Measurements from ENCODE around the gene SYNJ2. TPM values are rescaled to one million over a fixed set of nuclear protein-coding genes. Genes with fewer than 3 reads are reported as not detected.

Gene SYNJ2
- polyA plus RNA-seq, 2 donors = 5.7 to 8.1 TPM

- peaks cover 4 to 14% of the 10 kb centered on the region in 2 donors for H3K4me1 ChIP-seq (ENCODE audit: control insufficient read depth in 2 of 2, insufficient read depth in 2 of 2, low read length in 1 of 2)
- no peaks in the 10 kb centered on the region for H3K9me3 ChIP-seq (ENCODE audit: control insufficient read depth in 2 of 2, insufficient read depth in 1 of 2, low read depth in 1 of 2, low read length in 1 of 2)
- H3K27me3 ChIP-seq (ENCODE audit: control insufficient read depth in 1 of 2, insufficient read depth in 2 of 2, low read length in 2 of 2) = no peaks in the 10 kb centered on the region
- no peak overlapping the region for H3K4me3 ChIP-seq (ENCODE audit: low read depth in 1 of 2, low read length in 2 of 2)
- H3K27ac ChIP-seq (ENCODE audit: low read depth in 2 of 2, low read length in 1 of 2) = no peak overlapping the region
- H3K36me3 ChIP-seq (ENCODE audit: control insufficient read depth in 2 of 2, insufficient read depth in 2 of 2, low read length in 1 of 2) = no peaks in the 10 kb centered on the region
- WGBS, 2 donors = 91 to 94% methylated on average over 15 of the region's 15 CpGs
Observed at GRCh38 chr6:157996918-157997702, 15.4 kb downstream of the SYNJ2 start.

DNA sequence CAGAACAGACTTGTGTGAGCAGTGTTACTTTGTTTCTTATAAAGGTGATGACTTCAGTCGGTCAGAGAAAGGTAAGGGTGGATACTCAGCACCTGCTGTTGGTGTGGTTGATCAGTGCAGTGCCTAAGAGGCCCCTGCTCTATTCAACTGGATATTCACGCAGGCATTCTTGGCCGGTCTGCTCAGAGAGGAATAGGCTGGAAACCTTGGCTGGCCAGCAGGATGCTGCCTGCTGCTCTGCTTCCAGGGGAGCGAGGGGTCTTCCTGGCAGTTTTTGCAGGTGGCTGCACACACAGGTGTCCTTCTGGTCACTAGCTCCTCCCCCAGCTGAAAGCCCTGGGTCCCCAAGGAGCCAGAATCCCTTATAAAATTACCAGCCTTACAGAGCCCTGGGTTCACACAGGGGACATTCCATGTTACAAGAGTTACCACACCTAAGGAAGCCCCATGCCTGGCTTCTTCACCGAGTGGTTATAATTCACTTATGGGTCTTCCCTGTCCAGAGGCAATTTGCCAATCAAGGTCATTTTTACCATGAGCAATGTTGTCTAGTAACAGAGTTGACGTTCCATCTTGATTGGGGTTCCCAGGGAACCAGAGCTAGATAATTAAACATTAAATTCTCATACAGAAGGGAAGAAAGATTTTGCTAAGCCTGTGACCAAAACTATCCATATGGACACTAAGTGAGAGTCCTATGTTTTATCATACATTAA is 16.4 kb downstream of the SYNJ2 start:
- H3K27me3 ChIP-seq (ENCODE audit: control insufficient read depth in 1 of 2, insufficient read depth in 2 of 2, low read length in 2 of 2) = no peaks in the 10 kb centered on the region
- no peak overlapping the region for H3K4me3 ChIP-seq (ENCODE audit: low read depth in 1 of 2, low read length in 2 of 2)
- H3K9me3 ChIP-seq (ENCODE audit: control insufficient read depth in 2 of 2, insufficient read depth in 1 of 2, low read depth in 1 of 2, low read length in 1 of 2) = no peaks in the 10 kb centered on the region
- peaks cover 4 to 21% of the 10 kb centered on the region in 2 donors for H3K4me1 ChIP-seq (ENCODE audit: control insufficient read depth in 2 of 2, insufficient read depth in 2 of 2, low read length in 1 of 2)
- H3K27ac ChIP-seq (ENCODE audit: low read depth in 2 of 2, low read length in 1 of 2) = no peak overlapping the region
- 86 to 89% methylated on average over 6 of the region's 6 CpGs for WGBS, 2 donors
- no peaks in the 10 kb centered on the region for H3K36me3 ChIP-seq (ENCODE audit: control insufficient read depth in 2 of 2, insufficient read depth in 2 of 2, low read length in 1 of 2)

- Histone ChIP-seq H3K27me3 (ENCODE audit: control insufficient read depth in 1 of 2, insufficient read depth in 2 of 2, low read length in 2 of 2) (no peaks in the 10 kb centered on the region), H3K27ac (ENCODE audit: low read depth in 2 of 2, low read length in 1 of 2) (no peak overlapping the region), H3K4me3 (ENCODE audit: low read depth in 1 of 2, low read length in 2 of 2) (no peak overlapping the region), H3K36me3 (ENCODE audit: control insufficient read depth in 2 of 2, insufficient read depth in 2 of 2, low read length in 1 of 2) (no peaks in the 10 kb centered on the region), H3K4me1 (ENCODE audit: control insufficient read depth in 2 of 2, insufficient read depth in 2 of 2, low read length in 1 of 2) (peaks cover 8 to 26% of the 10 kb centered on the region in 2 donors), H3K9me3 (ENCODE audit: control insufficient read depth in 2 of 2, insufficient read depth in 1 of 2, low read depth in 1 of 2, low read length in 1 of 2) (no peaks in the 10 kb centered on the region)
- 89 to 90% methylated on average over 7 of the region's 7 CpGs for WGBS, 2 donors
Observed at GRCh38 chr6:157998707-157999167, 17.1 kb downstream of the SYNJ2 start.

DNA sequence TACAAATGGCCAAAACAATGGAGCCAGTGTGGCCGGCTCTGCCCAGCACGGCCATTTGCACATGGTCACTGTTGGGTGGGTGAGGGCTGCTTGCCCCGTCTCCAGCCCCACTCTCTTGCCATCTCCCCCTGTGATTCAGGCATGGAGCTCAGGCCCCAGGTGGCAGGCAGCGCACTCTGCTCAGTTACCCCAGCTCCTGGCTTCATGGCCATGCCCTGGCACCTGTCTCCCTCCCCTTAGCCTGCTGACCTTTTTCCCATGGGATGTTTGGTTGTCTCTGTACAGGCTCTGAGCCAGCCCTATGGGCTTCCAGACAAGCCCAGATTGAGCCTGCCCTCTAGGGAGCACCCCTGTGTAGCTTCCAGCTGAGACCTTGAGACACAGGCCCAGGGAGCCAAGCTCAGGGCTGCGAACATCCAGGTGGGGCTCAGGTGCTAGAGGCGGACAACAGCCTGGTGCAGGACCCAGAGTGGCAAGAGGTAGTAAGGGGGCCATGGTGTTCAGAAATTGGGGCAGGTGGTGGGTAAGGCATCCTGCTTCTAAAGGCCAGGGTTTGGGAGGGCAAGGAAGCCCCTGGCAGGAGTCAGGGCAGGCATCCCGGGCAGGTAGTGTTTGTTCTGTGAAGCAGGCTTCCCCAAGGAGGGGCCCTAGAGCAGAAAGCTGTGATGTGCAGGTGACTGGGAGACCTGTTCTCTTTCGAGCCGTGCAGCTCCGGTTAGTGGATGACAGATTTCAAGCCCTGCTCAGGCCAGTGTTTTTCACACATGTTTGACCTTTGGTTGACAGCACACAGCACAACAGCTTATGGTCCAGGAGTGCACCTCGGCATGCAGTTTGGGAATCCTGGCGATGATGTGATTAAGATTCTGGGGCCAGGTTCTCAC is 17.7 kb downstream of the SYNJ2 start:
- no peaks in the 10 kb centered on the region for H3K9me3 ChIP-seq (ENCODE audit: control insufficient read depth in 2 of 2, insufficient read depth in 1 of 2, low read depth in 1 of 2, low read length in 1 of 2)
- no peaks in the 10 kb centered on the region for H3K27me3 ChIP-seq (ENCODE audit: control insufficient read depth in 1 of 2, insufficient read depth in 2 of 2, low read length in 2 of 2)
- no peaks in the 10 kb centered on the region for H3K36me3 ChIP-seq (ENCODE audit: control insufficient read depth in 2 of 2, insufficient read depth in 2 of 2, low read length in 1 of 2)
- WGBS, 2 donors = 71 to 89% methylated on average over 12 of the region's 12 CpGs
- no peak overlapping the region for H3K4me3 ChIP-seq (ENCODE audit: low read depth in 1 of 2, low read length in 2 of 2)
- H3K27ac ChIP-seq (ENCODE audit: low read depth in 2 of 2, low read length in 1 of 2) = no peak overlapping the region
- H3K4me1 ChIP-seq (ENCODE audit: control insufficient read depth in 2 of 2, insufficient read depth in 2 of 2, low read length in 1 of 2) = peaks cover 9 to 30% of the 10 kb centered on the region in 2 donors

GRCh38 chr6:158000530-158001307 is 19.1 kb downstream of the SYNJ2 start:
- Histone ChIP-seq H3K9me3 (ENCODE audit: control insufficient read depth in 2 of 2, insufficient read depth in 1 of 2, low read depth in 1 of 2, low read length in 1 of 2) (no peaks in the 10 kb centered on the region), H3K27me3 (ENCODE audit: control insufficient read depth in 1 of 2, insufficient read depth in 2 of 2, low read length in 2 of 2) (no peaks in the 10 kb centered on the region), H3K27ac (ENCODE audit: low read depth in 2 of 2, low read length in 1 of 2) (peak overlapping the region in 1 of 2 donors; percentile 16), H3K4me3 (ENCODE audit: low read depth in 1 of 2, low read length in 2 of 2) (no peak overlapping the region), H3K36me3 (ENCODE audit: control insufficient read depth in 2 of 2, insufficient read depth in 2 of 2, low read length in 1 of 2) (no peaks in the 10 kb centered on the region), H3K4me1 (ENCODE audit: control insufficient read depth in 2 of 2, insufficient read depth in 2 of 2, low read length in 1 of 2) (peaks cover 9 to 30% of the 10 kb centered on the region in 2 donors)
- WGBS, 2 donors = 90 to 94% methylated on average over 17 of the region's 17 CpGs

DNA sequence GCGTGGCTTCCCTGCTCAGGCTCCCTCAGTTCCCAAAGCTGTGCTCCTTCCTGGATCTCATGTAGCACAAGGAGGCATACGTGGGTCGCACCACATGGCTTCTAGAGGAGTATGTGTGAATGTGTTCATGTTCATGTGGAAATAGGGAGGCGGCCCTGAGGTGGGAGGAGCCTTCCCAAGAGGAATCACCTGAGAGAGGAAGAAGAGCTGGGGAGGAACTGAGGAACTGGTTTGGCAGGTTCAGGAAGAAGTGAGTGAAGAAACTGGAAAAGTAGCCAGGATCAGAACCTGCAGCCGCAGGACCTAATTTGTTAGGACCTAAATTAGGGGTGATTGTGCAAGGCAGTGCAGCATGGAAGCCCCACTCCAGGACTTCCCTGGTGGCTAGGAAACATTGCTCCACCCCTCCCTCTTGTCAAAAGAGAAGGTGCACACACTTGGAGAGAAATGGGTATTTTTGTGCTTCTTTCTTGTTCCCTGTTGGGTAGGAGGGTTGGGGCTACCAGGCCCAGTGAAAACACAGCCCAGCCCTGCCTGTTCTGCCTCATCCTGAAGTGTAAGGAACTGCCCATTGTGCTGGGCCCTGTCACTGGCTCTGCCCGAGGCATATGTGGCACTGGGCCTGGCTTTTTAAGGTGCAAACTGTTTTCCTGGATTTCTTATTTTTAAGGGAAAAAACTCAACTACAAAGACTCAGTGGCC is 20.7 kb downstream of the SYNJ2 start:
- 60 to 66% methylated on average over 6 of the region's 6 CpGs for WGBS, 2 donors
- H3K27ac ChIP-seq (ENCODE audit: low read depth in 2 of 2, low read length in 1 of 2) = peak overlapping the region; percentile 70 to 83
- no peak overlapping the region for H3K4me3 ChIP-seq (ENCODE audit: low read depth in 1 of 2, low read length in 2 of 2)

GRCh38 chr6:158002951-158003853 is 21.5 kb downstream of the SYNJ2 start:
- Histone ChIP-seq H3K27me3 (ENCODE audit: control insufficient read depth in 1 of 2, insufficient read depth in 2 of 2, low read length in 2 of 2) (no peaks in the 10 kb centered on the region), H3K4me1 (ENCODE audit: control insufficient read depth in 2 of 2, insufficient read depth in 2 of 2, low read length in 1 of 2) (peaks cover 9 to 28% of the 10 kb centered on the region in 2 donors), H3K27ac (ENCODE audit: low read depth in 2 of 2, low read length in 1 of 2) (peak overlapping the region; percentile 70 to 83), H3K4me3 (ENCODE audit: low read depth in 1 of 2, low read length in 2 of 2) (no peak overlapping the region), H3K36me3 (ENCODE audit: control insufficient read depth in 2 of 2, insufficient read depth in 2 of 2, low read length in 1 of 2) (no peaks in the 10 kb centered on the region), H3K9me3 (ENCODE audit: control insufficient read depth in 2 of 2, insufficient read depth in 1 of 2, low read depth in 1 of 2, low read length in 1 of 2) (no peaks in the 10 kb centered on the region)
- 26 to 41% methylated on average over 15 of the region's 15 CpGs for WGBS, 2 donors

More for the DNA sequence above, 20.7 kb downstream of the SYNJ2 start:
- Histone ChIP-seq H3K36me3 (ENCODE audit: control insufficient read depth in 2 of 2, insufficient read depth in 2 of 2, low read length in 1 of 2) (no peaks in the 10 kb centered on the region), H3K9me3 (ENCODE audit: control insufficient read depth in 2 of 2, insufficient read depth in 1 of 2, low read depth in 1 of 2, low read length in 1 of 2) (no peaks in the 10 kb centered on the region), H3K27me3 (ENCODE audit: control insufficient read depth in 1 of 2, insufficient read depth in 2 of 2, low read length in 2 of 2) (no peaks in the 10 kb centered on the region), H3K4me1 (ENCODE audit: control insufficient read depth in 2 of 2, insufficient read depth in 2 of 2, low read length in 1 of 2) (peaks cover 9 to 28% of the 10 kb centered on the region in 2 donors)
